Right lobe of liver (tissue), 6 donors: Measurements from ENCODE around the gene IL1RL2. TPM values are rescaled to one million over a fixed set of nuclear protein-coding genes. Genes with fewer than 3 reads are reported as not detected.
A peak's percentile ranks its signal among the peaks of the same experiment; 100 is the strongest.

ENCODE experiments used
- ATAC-seq, 4 donors: fragments of 200-7000 bp; cut with Tn5 transposase; one replicate each; pipeline ENCODE4 v1.9.1; 2020; ENCODE audit warnings: mild to moderate bottlenecking in 4 of 4, moderate library complexity in 4 of 4
- DNase-seq, 3 donors: peaks; one replicate each; pipeline ENCODE4 v3.0.0-alpha.2; 2020
- H3K27ac ChIP-seq, 3 donors: fragments of 200-600 bp; one replicate each; pipeline ENCODE4 v1.8.0; 2022
- H3K27me3 ChIP-seq, 2 donors: fragments of 200-600 bp; one replicate each; pipeline ENCODE4 v1.8.0; 2022
- H3K36me3 ChIP-seq, 4 donors: fragments of 200-600 bp; sonication (generic) in 1 of 4; one replicate each; pipeline versions ENCODE4 v1.5.1 to v1.8.0; 2017 to 2022; ENCODE audit warnings: control low read depth in 1 of 4
- H3K4me1 ChIP-seq, 4 donors: fragments of 200-600 bp; sonication (generic) in 1 of 4; one replicate each; pipeline versions ENCODE4 v1.5.1 to v1.8.0; 2017 to 2022; ENCODE audit warnings: control low read depth in 1 of 4
- H3K4me3 ChIP-seq, 3 donors: fragments of 200-600 bp; one replicate each; pipeline ENCODE4 v1.8.0; 2022
- H3K9me3 ChIP-seq, 4 donors: fragments of 200-600 bp; sonication (generic) in 1 of 4; one replicate each; pipeline versions ENCODE4 v1.5.1 to v1.8.0; 2017 to 2022; ENCODE audit warnings: control low read depth in 1 of 4
- POLR2A ChIP-seq: fragments of 450-650 bp; IDR thresholded peaks from one replicate; pipeline ENCODE4 v1.6.1; 2017; ENCODE audit warnings: antibody characterized with exemption, mild to moderate bottlenecking
- WGBS: methylation state at CpG from one replicate; pipeline ENCODE4 v1.1.6; 2018; ENCODE audit warnings: low coverage, low lambda C conversion rate; ENCODE audit not compliant: insufficient coverage; ENCODE audit errors: missing lambda C conversion rate; 5-methylcytosine and 5-hydroxymethylcytosine counted together
- intact Hi-C, 2 donors: fragments of 100-400 bp; cut with DNase I; formaldehyde crosslinking; loops; one replicate each; pipeline versions ENCODE4 v1.11.2 to v1.14.1; 2022
- total RNA-seq, 6 experiments: library from RNA; depleted of rRNA in 2 of 6; stranded (reverse); fragments of >200 nt in 2 of 6; fragmentation: NEBNext Ultra II Directional in 3 of 6; extraction: Animal tissue kit (Norgen Biotek cat#: 25700) in 3 of 6; gene quantifications; one replicate each; pipeline versions ENCODE4 v1.1.0 to v1.2.4, GENCODE V29; 2016 to 2023
- TF ChIP-seq, protein P1 (sequence below), 4 donors: fragments of 200-600 bp in 3 of 4; fragments of 450-650 bp in 1 of 4; IDR thresholded peaks; one replicate each; pipeline versions ENCODE4 v1.5.1 to v1.8.0; 2016 to 2022; ENCODE audit warnings: antibody characterized with exemption in 4 of 4, mild to moderate bottlenecking in 2 of 4
- donor health status: DM: no; HTN: yes; CAD: no.
- donor health status: DM: no; HTN: no; CAD: no.
- donor health status: DM: no; HTN: no; CAD: no.
- donor health status: DM: no; HTN: yes; CAD: no.
- donor health status: DM: no; HTN: yes; CAD: no.

The IL1RL2 gene
- total RNA-seq, 6 experiments from 2014 or later = 1.2 to 3.1 (median 2.3) TPM

DNA sequence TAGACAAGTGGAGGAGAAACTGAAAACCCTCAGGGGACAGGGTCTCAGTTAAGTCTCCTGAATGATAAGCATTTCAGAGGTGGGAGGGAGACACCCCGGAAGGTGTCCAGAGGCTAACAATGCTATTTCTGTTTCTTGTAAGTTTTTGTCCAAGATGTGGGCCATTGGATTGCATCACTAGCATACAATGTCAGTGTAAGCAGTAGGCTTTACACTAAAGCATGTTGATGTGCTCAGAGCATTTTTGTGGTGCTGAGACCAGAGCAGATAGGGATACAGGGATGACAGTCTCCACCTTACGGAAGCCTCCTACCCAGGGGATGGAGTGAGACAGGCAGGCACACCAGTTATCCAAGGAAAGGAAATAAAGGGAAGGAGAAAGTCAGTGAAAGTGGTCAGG is 46.4 kb upstream of the IL1RL2 start:
- intact Hi-C loops = no loop called here
- H3K27ac ChIP-seq = peak overlapping the region in 2 of 3 donors; percentile 4 to 89
- peaks cover 0 to 6% (median 0%) of the 10 kb centered on the region in 4 donors for H3K9me3 ChIP-seq
- H3K27me3 ChIP-seq = no peaks in the 10 kb centered on the region
- no peak overlapping the region for H3K4me3 ChIP-seq
- H3K4me1 ChIP-seq = peaks cover 0 to 10% (median 3%) of the 10 kb centered on the region in 4 donors
- TF ChIP-seq, protein P1, sequence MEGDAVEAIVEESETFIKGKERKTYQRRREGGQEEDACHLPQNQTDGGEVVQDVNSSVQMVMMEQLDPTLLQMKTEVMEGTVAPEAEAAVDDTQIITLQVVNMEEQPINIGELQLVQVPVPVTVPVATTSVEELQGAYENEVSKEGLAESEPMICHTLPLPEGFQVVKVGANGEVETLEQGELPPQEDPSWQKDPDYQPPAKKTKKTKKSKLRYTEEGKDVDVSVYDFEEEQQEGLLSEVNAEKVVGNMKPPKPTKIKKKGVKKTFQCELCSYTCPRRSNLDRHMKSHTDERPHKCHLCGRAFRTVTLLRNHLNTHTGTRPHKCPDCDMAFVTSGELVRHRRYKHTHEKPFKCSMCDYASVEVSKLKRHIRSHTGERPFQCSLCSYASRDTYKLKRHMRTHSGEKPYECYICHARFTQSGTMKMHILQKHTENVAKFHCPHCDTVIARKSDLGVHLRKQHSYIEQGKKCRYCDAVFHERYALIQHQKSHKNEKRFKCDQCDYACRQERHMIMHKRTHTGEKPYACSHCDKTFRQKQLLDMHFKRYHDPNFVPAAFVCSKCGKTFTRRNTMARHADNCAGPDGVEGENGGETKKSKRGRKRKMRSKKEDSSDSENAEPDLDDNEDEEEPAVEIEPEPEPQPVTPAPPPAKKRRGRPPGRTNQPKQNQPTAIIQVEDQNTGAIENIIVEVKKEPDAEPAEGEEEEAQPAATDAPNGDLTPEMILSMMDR (IDR thresholded peaks at IDR 0.05) = no peak
- TF ChIP-seq POLR2A = no peak
- peaks cover 0 to 2% (median under 1%) of the 10 kb centered on the region in 4 donors for H3K36me3 ChIP-seq
- DNase-seq = no peak
- ATAC-seq = no peak
- 100% methylated on average over 1 of the region's 2 CpGs for WGBS

DNA sequence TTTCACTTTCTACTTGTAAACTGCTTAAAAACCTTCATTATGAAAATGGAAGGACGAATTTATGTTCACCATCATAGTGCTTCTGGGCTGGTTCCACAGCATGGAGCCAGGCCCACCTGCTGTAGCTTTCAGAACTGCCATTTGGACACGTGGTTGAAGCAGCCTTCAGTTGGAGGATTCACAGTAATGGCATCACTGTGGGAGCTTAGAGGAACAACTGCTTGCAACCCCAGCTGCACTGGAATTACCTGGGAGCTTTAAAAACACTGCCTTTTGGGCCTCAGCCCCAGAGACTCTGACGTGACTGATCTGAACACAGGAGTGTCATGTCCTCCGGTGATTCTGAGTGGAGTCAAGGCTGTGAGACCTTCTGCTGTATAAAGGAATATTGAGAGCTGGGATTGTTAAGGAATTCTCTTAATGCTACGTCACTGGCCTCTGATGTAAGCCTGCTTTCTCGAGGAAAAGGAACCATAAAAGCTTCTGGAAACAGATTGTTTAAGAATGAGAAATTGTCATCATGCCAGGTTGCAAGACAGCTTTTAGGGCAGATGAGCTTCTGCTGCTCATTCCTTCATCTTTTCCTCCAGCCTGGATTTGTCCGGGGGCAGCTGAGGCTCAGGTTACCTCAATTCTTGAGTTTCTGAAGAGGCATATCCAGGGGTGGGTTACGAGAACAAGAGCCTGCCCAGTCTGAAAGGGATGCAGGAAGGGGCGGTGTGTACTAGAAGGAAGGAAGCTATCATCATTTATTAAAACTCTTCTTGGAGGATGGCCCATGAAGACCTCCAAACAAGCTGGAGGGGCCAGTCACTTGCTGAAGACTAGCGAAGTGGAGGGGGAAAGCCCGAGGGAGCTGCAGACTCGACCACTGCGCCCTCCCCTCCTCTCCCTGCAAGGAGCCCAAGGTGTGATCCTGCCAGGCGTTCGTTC is 45.5 kb upstream of the IL1RL2 start:
- peak; percentile 2 to 39 (median 20) for ATAC-seq
- 64% methylated on average over 5 of the region's 15 CpGs for WGBS
- H3K27me3 ChIP-seq = no peaks in the 10 kb centered on the region
- TF ChIP-seq, protein P1 (IDR thresholded peaks at IDR 0.05) = no peak
- TF ChIP-seq POLR2A = no peak
- DNase-seq = peak in 1 of 3 donors; percentile 48
- peaks cover 0 to 6% (median 1%) of the 10 kb centered on the region in 4 donors for H3K36me3 ChIP-seq
- peaks cover 0 to 10% (median 3%) of the 10 kb centered on the region in 4 donors for H3K4me1 ChIP-seq
- peak overlapping the region in 2 of 3 donors; percentile 60 for H3K4me3 ChIP-seq
- intact Hi-C loops = no loop called here
- H3K27ac ChIP-seq = peak overlapping the region; percentile 86 to 89 (median 87)
- peaks cover 0 to 12% (median under 1%) of the 10 kb centered on the region in 4 donors for H3K9me3 ChIP-seq

DNA sequence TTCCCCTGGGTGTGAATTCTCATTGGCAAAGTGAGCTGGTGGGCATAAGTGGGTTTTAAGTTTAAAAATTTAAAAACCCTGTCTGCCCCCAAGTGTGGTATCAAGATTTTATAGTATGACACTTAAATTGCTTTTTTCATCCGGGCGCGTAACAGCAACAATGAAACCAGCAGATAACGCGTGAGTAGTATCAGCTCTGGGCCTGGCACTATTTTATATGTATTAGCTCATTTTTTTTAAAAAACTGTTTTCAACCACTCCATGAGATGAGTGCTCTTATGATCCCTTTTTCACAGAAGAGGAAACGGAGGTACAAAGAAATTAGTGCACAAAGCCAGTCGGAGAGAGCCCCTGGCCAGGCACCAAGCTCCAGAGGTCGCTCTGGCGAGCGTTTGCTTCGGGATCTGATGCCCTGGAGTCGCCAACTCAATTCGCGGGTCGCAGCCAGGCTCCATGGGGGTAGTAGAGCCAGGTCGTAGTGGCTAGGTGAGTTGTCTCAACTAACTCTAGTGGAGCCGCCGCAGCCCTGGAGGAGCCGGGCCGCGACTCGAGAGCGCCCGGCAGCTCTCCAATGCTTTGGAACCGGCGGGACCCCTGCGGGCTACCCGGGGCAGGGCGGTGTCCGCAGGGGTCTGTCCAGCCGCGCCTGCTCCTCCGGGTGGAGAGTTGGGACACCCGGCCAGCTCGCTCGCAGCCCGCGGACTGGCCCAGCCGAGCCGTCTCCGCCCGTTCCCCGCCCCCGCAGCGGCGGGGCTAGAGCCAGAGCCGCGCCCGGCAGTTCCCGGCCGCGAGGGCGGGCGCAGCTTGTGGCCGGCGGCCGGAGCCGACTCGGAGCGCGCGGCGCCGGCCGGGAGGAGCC is 44.6 kb upstream of the IL1RL2 start, which contains the start of gene IL1R1:
TSS of gene IL1R1 (plus strand) at position 777 of the 859 bp plus-strand sequence. CDS start 14,979 bp downstream, outside the sequence.
- intact Hi-C loops = no loop called here

More for the DNA sequence above, 44.6 kb upstream of the IL1RL2 start, which contains the start of gene IL1R1:
- H3K4me3 ChIP-seq = peak within 1 kb of the TSS; percentile 60 to 73 (median 60)
- DNase-seq = peak; percentile 90 to 92 (median 91)
- WGBS = 24% methylated on average over 10 of the region's 65 CpGs
- H3K4me1 ChIP-seq = peaks cover 0 to 10% (median 3%) of the 10 kb centered on the region in 4 donors
- peaks cover 0 to 6% (median 2%) of the 10 kb centered on the region in 4 donors for H3K36me3 ChIP-seq
- TF ChIP-seq POLR2A = peak; percentile 87
- TF ChIP-seq, protein P1 (IDR thresholded peaks at IDR 0.05) = peak in 1 of 4 donors; percentile 8
- H3K9me3 ChIP-seq = peaks cover 0 to 12% (median 3%) of the 10 kb centered on the region in 4 donors
- H3K27ac ChIP-seq = peak within 1 kb of the TSS; percentile 86 to 89 (median 87)
- peak; percentile 82 to 94 (median 92) for ATAC-seq
- H3K27me3 ChIP-seq = no peaks in the 10 kb centered on the region
